GM19438 (cell line): ENCODE data around the gene SLC25A29.
"Not testable (repeated sequence)": the region's sequence is repeated elsewhere in the genome, so short reads cannot be mapped to it uniquely, and the experiment has no call there.

Experiments used
- ATAC-seq: cut with Tn5 transposase; IDR thresholded peaks from one replicate; pipeline ENCODE4 v1.9.1; 2021; ENCODE audit warnings: low read depth; ENCODE audit not compliant: unreplicated experiment

SLC25A29 gene

DNA sequence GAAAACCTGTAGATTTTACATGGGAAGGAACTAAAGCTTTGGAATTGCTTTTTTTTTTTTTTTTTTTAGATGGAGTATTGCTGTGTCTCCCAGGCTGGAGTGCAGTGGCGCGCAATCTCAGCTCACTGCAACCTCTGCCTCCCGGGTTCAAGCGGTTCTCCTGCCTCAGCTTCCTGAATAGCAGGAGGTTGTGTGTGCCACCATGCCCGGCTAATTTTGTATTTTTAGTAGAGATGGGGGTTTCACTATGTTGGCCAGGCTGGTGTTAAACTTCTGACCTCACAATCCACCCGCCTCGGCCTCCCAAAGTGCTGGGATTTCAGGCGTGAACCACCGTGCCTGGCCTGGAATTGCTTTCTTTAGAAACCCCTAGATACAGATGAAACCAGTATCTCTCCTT, 22.8 kb downstream of the SLC25A29 start:
- not testable (repeated sequence) for ATAC-seq

DNA sequence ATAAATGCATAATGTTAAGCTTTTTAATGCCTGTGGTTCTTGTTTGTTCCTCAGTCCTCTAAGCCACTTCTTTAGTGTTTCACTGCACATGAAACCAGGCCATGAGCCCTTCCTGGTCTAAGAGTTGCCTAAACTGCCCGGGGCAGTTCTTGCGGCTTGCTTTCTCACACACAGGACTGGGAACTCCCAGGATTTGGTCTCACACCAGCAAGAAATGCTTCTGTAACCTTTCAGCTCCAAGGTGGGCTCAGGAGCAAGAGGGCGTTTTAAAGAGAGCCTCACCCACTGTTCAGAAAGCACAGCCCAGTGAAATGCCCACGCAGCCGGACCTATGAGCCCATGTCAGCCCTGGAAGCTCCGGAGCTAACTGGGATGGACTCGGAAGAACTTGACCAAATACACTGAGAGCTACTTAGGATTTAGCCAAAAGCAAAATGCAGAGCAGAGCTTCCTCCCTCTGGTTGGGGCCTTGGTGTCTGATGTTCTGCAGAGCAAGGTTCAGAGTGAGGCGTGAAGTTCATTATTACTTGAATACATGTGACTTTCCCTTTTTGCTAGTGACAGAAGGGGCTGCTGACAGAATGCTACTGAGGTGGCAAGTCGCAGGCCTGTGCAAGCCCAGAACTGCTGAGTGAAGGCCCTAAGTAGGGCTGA, 23.4 kb downstream of the SLC25A29 start:
- ATAC-seq: no peak

DNA sequence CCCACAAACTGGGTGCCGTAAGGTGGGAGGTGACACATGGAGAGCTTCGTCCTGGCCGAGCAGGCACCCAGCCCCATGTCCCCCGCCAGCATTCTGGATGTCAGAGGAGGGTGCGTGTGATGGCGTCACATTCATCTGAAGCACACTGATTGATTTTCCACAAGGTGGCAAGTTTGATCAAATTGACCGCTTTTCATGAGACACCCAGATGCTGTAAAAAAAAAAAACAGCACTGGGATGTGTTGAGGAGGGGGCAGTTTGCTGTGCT, 24.2 kb downstream of the SLC25A29 start:
- no peak for ATAC-seq

DNA sequence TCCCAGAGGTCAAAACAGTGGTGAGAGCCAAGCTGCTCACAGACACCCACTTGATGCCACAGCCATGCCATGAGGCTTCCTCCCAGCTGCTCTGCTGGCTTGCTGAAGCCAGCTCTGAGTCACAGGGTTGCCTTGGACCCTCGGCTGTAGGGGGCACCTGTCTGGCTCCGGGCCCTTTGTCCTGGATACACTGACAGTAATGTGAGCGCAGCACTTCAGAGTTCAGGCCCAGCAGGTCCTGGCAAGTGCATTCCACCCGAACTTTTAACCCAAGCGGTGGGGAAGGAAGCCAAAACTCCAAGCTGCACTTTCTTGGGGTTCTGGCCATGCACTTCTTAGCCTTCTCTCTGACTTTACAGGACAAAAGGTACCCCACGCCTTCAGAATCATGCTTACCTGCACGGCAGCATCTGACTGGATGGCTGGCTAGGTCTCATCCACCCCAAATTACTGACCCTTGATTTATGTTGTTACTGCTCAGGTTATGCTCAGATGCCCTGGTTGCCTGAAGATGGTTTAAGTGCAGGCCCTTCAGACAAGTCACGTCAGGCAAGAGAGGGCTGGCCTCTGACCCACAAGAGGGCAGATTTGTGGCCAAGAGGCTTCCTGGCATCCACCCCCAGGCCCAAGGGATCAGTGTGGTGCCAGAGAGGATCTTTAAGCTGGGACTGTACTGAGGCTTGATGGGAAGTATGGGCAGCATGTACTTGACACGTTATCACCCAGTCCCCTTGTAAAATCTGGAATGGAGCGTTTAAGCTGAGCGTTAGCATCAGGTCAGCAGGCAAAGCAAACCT, 24.8 kb downstream of the SLC25A29 start:
- no peak for ATAC-seq

DNA sequence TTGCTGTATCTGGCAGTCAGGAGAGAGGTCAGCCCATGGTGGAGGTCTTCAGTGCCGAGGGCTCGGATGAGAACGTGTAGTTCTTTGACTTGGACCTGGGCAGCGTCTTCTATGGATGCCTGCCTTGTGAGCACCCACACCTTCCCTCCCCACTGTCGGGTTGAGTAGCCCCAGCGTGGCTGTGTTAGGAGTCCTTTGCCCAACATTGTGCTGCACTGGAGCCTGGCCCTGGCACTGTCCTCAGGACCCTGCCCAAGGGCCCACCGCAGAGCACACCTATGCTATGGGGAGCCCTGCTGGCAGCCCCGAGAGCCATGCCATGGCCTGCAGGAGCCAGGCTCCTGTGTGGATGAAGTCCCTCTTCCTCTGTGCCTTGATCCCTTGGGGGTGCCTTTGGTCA, 26.7 kb downstream of the SLC25A29 start:
- no peak for ATAC-seq

DNA sequence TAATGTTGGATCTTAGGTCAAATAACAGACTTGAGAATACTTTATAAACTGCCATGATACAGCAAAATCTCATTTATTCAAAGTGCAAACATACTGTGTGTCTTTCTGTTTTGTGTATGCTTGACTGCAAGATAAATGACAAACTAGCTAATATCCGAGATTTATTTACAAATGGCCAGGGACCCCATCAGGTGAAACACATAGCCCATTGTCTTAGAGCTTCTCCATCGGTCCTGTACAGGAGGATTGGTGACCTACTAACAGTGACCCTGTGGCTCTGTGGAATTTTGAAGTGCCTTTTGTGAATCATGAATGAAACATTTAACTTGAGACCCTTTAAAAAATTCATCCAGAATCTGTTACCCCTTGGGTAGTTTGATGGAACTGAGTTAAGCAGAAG, 27.1 kb downstream of the SLC25A29 start:
- ATAC-seq: no peak

DNA sequence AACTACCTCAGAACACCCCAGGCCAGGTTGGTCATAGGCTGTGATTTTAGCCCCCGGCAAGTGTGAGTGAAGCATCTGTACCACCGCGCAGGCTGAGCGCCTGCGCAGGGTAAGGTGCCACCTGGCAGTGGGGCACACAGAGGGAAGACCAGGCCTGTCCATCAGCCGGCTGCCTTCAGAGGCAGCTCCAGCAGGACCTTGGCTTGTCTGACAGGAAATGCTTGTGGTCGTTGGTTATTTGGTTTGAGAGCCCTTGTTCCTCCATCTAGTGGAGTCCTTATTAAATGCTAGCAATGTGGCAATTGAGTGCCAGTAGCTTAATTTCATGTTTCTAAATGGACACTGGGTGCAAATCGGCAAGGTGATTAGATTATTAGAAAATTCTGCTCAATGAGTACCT, 27.5 kb downstream of the SLC25A29 start:
- no peak for ATAC-seq

DNA sequence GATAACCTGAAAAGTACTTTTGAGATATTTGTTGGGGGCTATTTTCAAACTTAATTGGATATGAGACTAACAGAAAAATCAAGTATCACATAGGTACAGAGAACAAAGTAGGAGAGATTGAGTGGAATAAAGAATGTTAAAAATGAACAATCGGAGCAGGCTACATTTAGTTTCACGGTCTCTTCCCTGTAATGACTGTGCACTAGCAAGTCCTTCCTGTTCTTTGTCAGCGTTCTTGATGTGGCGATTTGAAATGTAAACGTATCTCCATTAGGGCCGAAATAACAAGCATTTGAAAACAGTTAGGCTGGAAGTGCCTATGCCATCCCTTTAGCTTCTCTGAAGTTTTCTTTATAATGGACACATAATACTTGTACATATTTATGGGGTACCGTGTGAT, 31.0 kb downstream of the SLC25A29 start:
- ATAC-seq: no peak

DNA sequence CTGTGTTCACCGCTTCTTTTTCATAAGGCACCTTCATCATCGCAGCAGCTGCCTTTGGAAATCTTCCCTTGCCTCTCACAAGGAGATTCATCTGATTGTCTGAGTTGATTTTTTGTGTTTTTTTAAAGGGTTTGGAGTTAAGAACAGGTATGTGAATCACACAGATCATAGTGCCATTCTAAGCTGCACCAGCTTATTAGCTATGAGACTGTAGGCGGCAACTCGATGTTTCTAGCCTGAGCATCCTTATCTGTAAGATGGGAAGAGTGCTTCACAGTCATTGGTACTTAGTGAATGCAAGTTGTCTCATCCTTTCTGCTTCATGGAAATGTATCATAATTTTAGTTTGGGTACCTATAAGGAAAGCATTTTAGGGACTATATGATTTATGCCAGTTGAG, 32.0 kb downstream of the SLC25A29 start:
- no peak for ATAC-seq

DNA sequence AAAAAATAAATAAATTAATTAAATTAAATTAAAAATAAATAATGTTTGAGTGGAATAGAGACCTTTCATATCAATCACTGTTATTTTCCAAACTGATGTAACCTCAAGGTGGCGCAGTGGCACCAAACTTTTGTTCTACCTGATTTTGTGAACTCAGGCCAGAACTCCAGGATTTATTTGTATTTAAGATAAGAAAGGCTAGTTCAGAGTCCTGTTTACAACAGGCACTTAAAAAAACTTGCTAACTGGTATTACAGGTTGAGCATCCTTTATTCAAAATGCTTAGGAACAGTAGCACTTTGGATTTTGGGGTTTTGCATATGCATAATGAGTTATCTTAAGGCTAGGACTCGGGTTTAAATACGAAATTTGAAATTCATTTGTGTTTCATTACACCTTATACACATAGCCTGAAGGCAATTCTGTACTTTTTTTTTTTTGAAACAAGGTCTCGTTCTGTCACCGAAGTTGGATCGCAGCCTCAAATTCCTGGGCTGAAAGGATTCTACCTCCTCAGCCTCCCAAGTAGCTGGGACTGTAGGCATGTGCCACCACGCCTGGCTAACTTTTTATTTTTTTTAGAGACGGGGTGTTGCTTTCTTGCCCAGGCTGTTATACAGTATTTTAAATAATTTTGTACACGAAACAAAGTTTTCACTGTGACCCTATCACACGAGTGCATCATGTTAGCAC, 34.9 kb downstream of the SLC25A29 start:
- no peak for ATAC-seq

DNA sequence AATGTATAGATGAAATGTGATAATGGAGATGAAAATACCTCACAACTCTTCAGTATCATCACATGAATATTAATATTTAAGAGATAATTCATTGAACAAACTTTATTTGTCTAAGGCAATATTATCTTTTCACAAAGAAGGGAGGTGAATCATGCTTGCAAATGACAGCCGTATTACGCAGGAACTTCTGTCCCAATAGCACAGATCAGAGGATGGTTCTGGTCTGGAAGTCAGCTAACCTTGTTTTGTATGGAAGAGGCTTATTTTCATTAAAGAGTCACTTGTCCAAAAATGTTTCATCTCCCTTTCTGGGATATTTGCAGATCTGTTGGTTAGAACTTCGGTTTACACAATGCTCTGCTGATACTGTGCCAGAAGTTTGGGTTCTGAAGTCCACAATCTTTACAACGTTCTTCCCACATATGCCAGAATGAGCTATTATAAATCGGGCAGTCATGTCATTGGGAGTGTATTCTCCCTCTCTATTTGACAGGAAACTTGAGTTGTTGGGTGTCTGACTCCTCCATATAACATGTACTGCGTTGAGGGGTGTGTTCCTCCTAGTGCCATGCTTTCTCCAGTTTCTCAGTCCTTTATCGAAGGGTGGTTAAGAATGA, 37.5 kb downstream of the SLC25A29 start:
- ATAC-seq: no peak

DNA sequence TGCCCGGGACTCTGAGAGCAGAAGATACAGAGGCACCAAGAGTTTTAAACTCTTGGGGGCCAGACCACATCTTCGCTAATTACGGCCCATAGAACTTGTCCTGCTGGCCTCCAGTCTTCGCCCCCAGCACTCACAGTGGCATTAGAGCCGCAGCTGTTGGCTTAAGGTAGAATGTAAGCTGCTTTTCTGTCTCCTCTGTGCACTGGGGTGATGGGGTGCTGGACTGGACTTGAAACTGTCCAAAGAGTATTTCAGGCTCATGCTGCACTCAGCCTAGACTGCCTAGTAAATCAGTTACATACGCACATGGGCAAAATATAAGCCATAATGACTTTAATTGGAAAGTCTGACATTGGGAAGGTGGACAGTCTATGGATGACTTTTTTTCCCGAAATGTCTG, 38.3 kb downstream of the SLC25A29 start:
- no peak for ATAC-seq

DNA sequence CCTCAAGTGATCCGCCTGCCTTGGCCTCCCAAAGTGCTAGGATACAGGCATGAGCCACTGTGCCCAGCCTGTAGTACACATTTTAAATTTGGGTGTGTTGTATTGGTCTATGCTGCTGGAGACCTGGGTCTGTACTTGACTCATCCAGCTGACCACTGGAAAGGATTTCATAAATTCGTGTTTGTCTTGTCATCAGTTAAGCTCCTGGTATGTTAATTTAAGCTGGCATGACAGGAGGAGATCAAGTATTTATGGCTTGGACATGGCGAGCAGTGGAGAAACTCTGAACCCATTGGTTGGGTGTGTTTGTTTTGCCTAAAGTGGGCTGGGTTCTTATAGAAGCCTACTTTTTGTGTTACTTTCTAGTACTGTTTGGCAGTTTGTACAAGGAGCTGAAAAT, 43.1 kb downstream of the SLC25A29 start:
- ATAC-seq: no peak

DNA sequence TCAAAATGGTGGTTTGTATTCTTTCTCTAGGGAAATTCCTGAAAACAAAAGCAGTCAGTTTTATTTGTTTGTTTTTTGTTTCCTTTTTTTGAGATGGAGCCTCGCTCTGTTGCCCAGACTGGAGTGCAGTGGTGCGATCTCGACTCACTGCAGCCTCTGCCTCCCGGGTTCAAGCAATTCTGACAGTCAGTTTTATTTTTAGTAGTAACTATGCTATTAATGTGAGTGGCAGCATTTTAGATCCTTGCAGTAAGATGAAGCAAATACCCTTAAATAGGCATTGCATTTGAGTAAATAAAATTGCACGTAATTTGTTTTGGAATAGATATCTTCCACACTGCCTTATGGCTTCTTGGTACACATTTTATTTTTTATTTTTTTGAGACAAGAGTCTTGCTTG, 43.7 kb downstream of the SLC25A29 start:
- ATAC-seq: no peak

DNA sequence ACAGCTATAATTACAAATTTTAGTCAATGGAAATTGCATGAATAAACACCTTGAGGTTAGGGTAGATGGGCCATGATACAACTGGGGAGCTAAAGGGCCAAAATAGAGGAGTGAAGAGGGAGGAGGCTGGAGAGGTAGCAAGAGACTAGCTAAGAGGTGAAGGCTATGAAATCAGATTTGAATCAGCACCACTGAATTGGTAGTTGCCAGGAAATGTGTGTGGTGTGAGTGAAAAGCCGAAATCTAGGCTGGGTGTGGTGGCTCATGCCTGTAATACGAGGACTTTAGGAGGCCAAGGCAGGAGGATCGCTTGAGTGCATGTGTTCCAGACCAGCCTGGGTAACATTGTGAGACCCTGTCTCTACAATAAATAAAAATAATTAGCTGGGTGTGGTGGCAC, 44.6 kb downstream of the SLC25A29 start:
- ATAC-seq: peak; percentile 51

DNA sequence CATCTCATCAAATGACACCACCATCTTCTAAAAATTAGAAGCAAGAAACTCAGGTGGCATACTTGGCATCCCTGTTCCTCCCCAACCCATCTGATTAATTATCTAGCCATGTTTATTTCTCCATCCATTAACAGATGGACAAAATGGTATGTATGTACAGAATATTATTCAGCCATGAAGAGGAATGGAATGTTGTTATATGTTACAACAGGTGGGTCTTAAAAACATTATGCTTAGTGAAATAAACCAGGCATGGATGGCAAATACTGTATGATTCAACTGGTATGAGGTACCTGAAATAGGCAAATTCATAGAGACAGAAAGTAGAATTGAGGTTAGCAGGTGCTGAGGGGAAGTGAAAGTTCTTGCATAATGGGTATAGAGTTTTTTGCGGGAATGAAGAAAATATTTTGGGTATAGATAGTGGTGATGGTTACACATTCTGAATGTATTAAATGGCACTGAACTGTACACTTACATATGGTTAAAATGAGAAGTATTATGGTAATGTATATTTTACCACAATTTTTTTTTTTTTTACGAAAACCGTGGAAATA, 49.8 kb downstream of the SLC25A29 start:
- ATAC-seq: no peak

DNA sequence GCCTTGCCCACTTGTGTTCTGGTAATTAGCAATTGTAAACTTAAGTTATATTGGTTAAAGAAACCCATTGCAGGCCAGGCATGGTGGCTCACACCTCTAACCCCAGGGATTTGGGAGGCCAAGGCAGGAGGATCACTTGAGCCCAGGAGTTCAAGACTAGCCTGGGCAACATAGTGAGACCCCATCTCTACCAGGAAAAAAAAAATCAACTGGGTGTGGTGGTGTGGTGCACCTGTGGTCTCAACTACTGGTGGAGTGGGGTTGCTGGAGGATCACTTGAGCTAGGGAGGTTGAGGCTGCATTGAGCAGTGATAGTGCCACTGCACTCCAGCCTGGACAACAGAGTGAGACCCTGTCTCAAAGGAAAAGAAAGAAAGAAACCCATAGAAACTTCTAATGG, 53.6 kb downstream of the SLC25A29 start:
- no peak for ATAC-seq

DNA sequence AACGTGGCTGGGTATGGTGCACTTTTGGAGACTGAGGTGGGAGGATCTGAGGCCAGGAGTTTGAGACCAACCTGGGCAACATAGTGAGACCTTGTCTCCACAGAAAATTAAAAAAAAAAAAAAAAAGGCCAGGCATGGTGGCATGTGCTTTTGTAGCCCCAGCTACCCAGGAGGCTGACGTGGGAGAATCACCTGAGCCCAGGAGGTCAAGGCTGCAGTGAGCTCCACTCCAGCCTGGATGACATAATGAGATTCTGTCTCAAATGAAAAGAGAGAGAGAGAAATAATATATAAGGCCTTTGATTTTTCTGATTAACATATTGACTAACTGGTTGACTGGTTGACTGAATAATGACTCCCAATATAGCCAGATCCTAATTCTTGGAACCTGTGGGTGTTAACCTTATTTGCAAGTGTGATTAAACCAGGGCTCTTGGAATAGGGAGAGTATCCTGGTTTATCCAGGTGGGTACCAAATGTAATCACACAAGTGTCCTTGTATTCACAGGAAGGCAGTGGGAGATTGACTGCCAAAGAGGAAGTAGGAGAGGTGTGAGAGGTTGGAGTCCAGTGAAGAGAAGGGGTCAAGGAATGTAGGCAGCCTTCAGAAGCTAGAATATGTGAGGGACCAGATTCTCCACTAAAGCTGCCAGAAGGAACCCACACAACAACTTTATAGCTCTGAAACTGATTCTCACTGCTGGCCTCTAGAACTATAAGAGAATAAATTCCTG, 55.3 kb downstream of the SLC25A29 start:
- ATAC-seq: no peak

DNA sequence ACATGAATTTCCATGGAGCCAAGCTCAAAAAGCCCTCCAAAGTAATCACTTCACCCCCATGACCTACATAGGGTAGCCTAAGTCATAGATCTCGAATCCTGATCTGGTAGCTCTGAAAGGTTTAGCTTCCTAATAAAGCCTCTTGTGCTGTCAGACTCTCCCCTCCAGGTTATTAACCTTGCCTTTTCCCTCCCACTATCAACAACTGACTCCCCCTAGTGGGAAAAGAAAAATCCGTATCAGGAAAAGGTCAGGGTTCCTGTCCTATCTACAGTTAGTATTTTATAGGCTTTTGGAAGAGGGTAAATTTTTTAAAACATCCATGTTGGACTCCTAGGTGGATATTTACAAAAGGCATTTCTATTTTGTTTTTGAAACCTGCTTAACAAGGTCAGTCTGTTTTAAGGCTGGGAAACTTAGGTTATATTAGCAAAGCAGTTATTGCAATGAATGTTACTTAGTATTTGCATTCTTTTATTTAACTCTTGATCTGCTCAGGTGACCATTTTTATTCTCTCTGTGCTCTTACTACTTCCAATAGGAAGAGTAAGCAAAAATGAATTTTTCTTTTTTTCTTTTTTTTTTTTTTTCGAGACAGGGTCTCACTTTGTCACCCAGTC, 59.3 kb downstream of the SLC25A29 start:
- no peak for ATAC-seq

DNA sequence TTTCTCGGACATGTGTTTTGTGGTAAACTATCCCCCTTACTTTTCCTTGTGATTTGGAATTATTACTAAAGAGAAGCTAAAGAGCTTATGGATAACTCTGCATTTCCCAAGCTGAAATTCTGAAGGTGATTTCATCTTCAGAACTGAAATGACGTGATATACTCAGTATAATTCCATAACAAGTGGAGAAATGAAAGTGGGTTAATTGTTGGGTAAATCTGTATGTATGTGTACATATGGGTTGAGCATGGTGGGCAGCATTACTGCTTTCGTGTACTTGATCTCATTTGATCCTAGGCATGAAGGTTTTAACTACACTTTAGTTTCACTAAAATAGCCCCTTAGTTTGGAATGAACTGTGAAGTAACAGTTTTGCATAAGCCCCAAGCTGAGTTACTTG, 63.2 kb downstream of the SLC25A29 start:
- no peak for ATAC-seq
